NAMALWA (cell line): ENCODE measurements around the gene GPR149.

Experiments used
- DNase-seq: peaks from one replicate; pipeline ENCODE4 v3.0.0-alpha.2; 2015; ENCODE audit warnings: low spot score

The GPR149 gene

GRCh38 chr3:154345422-154346122, 84.4 kb downstream of the GPR149 start:
- no peak for DNase-seq

DNA sequence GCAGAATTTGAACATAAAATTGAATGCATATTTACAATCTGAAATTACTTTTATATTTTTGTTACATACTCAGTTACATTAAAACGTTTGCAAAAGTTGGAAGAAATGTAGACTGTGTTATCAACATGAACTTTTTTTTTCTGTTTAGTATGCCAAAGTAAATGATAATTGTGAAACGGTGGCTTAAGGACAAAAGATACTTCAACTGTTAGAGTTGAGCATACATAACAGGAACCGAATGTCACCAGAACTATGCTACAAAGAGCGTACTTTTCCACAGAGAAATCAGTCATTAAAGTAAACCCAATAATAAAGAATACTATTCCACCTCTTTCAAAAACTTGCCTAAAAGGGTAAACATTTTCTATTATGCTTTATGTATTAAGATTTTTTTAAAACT, 91.4 kb downstream of the GPR149 start:
- no peak for DNase-seq

DNA sequence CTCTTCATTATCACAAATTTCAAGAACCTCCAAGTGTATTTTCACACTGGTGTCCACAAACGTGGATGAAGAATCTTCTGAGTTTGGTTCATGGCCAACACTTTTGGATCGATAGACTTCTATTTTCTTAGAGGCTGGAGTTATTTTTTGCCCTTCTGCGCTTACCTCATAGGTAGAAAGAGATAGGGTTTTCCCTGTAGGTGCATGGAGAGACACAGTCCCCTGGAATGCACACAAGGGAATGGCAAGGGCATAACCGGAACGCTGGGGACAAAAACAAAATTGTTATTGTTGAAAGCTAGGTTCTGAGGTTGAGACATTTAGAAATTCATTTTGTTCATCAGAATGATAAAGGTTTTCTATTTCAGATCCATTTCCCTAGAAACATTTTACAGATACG, 92.0 kb downstream of the GPR149 start:
- DNase-seq = no peak

DNA sequence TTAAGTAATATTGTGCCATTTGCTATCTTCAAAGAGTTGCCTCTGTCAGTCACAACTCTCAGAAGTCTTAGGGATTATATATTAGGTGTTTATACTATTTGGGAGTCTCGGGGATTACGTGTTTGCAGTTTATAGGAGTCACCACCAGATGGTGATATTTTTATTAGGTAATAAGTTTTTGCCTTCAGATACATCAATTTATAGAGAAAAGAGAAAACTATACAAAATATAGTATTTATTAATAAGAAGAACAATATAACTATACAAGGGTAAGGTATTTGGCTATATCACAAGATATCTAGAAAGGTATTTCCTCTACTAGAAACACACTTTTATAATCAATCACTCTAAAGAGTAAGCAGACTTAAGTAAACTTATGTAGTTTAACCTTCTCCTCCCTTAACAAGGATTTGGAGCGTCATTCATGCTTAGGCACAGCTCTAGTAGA, 95.0 kb downstream of the GPR149 start:
- DNase-seq = peak; percentile 73

DNA sequence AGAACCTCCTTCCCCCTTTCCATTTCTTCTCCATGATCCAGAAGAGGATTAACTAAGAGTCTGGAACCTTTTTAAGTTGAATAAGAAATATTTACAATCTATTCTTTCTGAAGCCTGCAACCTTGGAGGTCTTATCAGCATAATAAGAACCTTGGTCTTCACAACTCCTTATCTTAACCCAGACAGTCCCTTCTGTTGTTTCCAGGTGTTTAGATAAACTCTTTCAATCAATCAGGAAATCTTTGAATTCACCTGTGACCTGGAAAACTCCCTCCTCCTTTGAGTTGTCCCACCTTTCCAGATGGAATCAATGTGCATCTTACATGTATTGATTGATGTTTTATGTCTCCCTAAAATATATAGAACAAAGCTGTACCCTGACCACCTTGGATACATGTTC, 102.1 kb downstream of the GPR149 start:
- no peak for DNase-seq

DNA sequence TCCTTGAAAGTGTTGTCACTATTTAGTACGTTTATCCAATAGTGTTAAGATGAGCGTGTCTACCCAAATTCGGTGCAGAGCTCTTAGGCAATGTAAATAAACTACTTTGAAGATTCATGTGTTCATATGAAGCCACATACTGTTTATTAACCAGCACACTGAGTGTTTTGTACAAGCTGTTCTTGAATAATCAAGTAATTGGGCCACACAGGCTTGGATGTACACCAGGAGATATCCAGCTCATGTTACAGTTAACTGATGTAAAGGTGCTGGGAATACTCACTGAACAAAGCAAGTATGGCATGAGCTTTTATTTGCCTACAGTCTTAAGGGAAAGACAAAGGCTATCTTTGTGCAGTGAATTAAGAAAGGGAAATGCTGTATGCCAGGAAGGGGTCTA, 105.1 kb downstream of the GPR149 start:
- DNase-seq = peak; percentile 32

GRCh38 chr3:154323891-154324738, 105.9 kb downstream of the GPR149 start, which contains the start of gene DHX36:
Gene DHX36 (minus strand): TSS chr3:154324487. CDS start chr3:154324416, 71 bp downstream.
- peak; percentile 94 for DNase-seq

- DNase-seq = no peak
Observed at GRCh38 chr3:154316974-154317767, 112.8 kb downstream of the GPR149 start.

DNA sequence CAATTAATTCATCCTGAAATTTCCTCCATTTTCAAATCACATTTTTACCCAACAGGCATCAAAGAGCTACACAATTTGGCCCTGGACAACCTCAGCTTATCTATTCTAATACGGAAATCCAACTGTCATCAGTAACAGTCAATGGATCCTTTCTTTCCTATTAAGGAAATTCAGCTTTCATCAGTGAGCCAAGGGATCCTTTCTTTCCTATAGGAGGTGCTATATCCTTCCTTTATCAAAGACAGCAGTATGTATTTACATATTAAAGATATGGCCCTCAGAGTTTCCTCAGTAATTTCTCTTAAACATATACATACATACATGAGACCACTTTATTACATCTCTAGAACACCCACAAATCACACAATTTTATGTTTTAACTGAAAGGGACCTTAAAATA, 115.8 kb downstream of the GPR149 start:
- no peak for DNase-seq

GRCh38 chr3:154310840-154311239, 119.2 kb downstream of the GPR149 start:
- no peak for DNase-seq

DNA sequence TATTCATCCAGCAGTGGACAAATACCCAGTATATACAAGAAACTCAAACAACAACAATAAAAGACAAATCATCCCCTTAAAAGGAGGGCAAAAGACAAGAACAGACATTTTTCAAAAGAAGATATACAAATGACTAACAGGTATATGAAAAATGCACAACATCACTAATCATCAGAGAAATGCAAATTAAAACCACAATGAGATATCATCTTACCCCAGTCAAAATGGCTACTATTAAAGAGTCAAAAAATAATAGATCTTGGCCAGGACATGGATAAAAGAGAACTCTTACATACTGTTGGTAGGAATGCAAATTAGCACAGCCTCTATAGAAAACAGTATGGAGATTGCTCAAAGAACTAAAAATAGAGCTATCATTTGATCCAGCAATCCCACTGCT, 122.6 kb downstream of the GPR149 start:
- no peak for DNase-seq

GRCh38 chr3:154304936-154305335, 125.1 kb downstream of the GPR149 start:
- DNase-seq = peak; percentile 30

GRCh38 chr3:154304116-154304786, 125.7 kb downstream of the GPR149 start:
- no peak for DNase-seq

DNA sequence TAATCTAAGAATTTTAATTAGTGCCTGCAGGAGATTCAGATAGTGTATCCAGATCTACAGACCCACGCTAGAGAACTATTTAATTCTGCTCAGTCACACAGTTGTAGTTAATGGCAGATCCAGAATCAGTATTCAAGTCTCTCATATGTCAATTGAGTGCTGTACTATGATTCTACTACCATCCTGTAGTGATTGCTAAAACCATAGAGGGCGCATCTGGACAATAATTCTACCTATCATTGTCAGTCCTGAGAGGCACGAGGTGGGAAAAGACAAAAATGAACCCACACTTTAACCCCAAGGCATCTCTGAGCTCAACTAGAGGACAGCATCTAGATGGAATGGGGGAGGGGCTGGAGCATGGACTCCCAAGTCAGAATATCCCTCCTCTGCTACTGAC, 128.4 kb downstream of the GPR149 start:
- peak; percentile 23 for DNase-seq

DNA sequence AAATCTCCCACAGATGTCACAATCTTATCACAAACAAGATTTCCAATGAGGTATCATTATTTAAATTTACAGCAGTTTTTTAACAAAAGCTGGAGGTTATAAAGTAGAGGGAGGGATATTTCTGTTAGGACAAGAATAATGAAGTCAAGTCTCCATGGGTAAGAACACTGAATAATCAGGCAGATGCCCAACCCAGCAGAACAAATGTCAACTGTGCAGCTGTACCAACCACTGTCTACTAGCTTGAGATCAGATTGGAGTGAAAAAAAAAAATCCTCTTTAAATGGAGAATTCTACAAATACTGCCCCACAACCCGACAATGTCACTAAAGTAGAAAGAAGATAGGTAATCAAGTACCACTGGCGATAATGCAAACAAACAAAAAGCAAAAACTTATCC, 136.0 kb downstream of the GPR149 start:
- DNase-seq = no peak

- no peak for DNase-seq
Observed at GRCh38 chr3:154290187-154290586, 139.8 kb downstream of the GPR149 start.
